ENCODE results near the gene ODF2L.

ODF2L gene

DNA sequence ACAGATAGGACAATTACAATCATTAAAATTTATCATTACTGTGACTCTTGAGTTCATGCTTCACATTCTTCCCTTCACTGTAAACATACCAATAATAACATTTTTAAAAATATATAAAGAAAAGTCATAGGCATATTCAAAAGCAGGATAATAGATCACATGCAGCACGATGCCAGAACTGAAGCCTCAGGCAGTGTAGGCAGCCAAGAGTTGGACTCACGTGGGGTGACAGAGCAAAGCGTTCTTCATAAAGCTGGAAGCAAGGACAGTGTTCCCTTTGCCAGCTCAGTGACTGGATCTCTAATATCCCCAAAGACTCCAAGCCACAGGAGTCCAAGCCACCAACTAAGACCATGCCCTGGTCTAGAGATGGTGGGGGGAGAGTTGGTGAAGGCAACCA is 77.7 kb downstream of the ODF2L start:
- no peak for DNase-seq (ENCODE audit: low read depth in 2 of 2)

DNA sequence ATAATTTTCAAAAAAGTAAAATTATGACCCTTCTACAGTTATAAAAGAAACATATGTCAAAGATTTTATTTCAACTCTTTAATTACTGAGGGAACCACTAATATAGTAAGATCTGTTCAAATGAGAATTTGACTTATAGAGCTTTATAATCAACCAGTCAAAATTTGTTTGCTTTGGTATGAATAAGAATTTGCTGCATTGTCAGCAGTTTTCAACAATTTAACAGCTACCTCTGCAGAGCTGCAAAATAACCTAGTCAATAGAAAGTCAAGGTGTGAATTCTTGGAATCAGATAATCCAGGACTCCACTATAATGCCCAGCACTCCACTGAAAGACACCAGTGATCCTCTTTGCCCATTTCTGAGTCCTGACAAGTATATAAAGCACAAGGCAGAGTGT is 78.2 kb downstream of the ODF2L start:
- DNase-seq (ENCODE audit: low read depth in 2 of 2) = no peak

DNA sequence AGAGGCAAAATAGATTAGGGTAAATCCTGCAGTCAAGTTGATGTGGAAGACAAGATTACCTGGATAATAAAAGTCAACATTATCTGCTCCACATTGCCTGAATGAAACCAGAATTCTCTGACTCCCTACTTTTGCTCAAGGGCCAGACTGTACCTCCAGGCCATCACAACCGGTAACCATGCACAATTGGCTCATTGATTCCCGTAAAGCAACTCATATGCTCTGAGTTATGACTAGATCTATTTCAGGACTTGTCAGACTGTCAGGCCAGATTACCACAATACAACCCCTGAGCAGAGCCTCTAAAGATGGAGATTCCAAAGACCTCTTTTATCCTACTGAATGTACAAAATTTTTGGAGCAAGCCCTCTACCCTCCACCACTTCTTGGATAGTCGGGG is 90.4 kb downstream of the ODF2L start:
- no peak for DNase-seq (ENCODE audit: low read depth in 2 of 2)

DNA sequence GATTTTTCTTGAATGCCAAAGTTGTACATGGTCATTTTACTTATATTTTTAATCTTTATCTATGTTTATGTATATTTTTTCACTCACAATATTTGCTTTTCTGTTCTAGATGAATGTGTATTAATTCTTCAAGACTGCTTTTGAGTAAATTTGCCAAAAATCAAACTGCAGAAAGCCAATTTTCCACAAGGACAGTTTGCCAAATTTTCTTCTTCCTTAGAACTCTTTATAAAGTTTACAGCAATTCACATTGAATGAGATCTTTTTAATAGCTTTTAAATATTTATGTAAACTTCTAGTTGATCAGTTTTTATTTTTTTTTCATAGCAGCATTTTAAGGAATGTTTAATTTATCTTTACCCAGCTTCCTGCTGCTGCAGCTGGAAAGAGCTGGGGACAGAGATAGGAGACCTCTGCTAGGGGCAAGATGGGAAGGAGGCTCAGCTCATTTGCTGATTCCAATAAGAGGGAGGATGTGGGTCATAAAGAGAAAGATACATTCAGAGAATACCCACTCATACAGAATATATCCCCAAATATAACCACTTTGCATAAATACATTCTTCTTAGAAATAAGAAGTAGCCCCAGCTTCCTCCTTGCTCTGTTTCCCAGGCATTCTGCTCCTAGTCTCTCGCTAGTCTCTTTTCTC is 93.0 kb downstream of the ODF2L start:
- DNase-seq (ENCODE audit: low read depth in 2 of 2) = no peak

Data from fibroblast of skin of left quadriceps (primary cell).